ENCODE data around the gene KIAA1958. TPM values are rescaled to one million over a fixed set of nuclear protein-coding genes. Genes with fewer than 3 reads are reported as not detected.

Gene KIAA1958
- total RNA-seq, 4 donors from 2014 or later, result 5.7 to 11.1 (median 6.8) TPM

- H3K4me3 ChIP-seq (ENCODE audit: low read depth, poor library complexity, severe bottlenecking), result no peak overlapping the region
- TF ChIP-seq POLR2A (IDR thresholded peaks at IDR 0.05) (no peak), CTCF (IDR thresholded peaks at IDR 0.05) (no peak)
- WGBS, 2 donors, result 83 to 90% methylated on average over 1 of the region's 1 CpG
- intact Hi-C loops (cut with DNase I; ENCODE audit: low total_unique reads), result no loop called here
- no peak for DNase-seq (ENCODE audit: low spot score in 2 of 2)
These were observed 118.9 kb downstream of the KIAA1958 start for GRCh38 chr9:112605518-112605917.

- intact Hi-C loops (cut with DNase I; ENCODE audit: low total_unique reads), result no loop called here
- 89 to 97% methylated on average over 2 of the region's 2 CpGs for WGBS, 2 donors
- DNase-seq (ENCODE audit: low spot score in 2 of 2), result no peak
These were observed 119.5 kb downstream of the KIAA1958 start for GRCh38 chr9:112605963-112606699.

GRCh38 chr9:112608851-112609250, 122.2 kb downstream of the KIAA1958 start:
- WGBS, 2 donors, result 98 to 100% methylated on average over 1 of the region's 1 CpG
- no peak for TF ChIP-seq CTCF (IDR thresholded peaks at IDR 0.05)
- TF ChIP-seq POLR2A (IDR thresholded peaks at IDR 0.05), result no peak
- intact Hi-C loops (cut with DNase I; ENCODE audit: low total_unique reads), result no loop called here
- H3K4me3 ChIP-seq (ENCODE audit: low read depth, poor library complexity, severe bottlenecking), result no peak overlapping the region
- no peak for DNase-seq (ENCODE audit: low spot score in 2 of 2)

More at GRCh38 chr9:112605963-112606699, 119.5 kb downstream of the KIAA1958 start:
- no peak for TF ChIP-seq POLR2A (IDR thresholded peaks at IDR 0.05)
- no peak for TF ChIP-seq CTCF (IDR thresholded peaks at IDR 0.05)
- H3K4me3 ChIP-seq (ENCODE audit: low read depth, poor library complexity, severe bottlenecking), result no peak overlapping the region

- TF ChIP-seq POLR2A (IDR thresholded peaks at IDR 0.05) (no peak), CTCF (IDR thresholded peaks at IDR 0.05) (no peak)
- no peak for DNase-seq (ENCODE audit: low spot score in 2 of 2)
- 43 to 75% methylated on average over 2 of the region's 2 CpGs for WGBS, 2 donors
- intact Hi-C loops (cut with DNase I; ENCODE audit: low total_unique reads), result no loop called here
- no peak overlapping the region for H3K4me3 ChIP-seq (ENCODE audit: low read depth, poor library complexity, severe bottlenecking)
These were observed 129.1 kb downstream of the KIAA1958 start for GRCh38 chr9:112615584-112616266.

- 91 to 94% methylated on average over 8 of the region's 8 CpGs for WGBS, 2 donors
- intact Hi-C loops (cut with DNase I; ENCODE audit: low total_unique reads), result no loop called here
- TF ChIP-seq CTCF (IDR thresholded peaks at IDR 0.05) (no peak), POLR2A (IDR thresholded peaks at IDR 0.05) (no peak)
- no peak overlapping the region for H3K4me3 ChIP-seq (ENCODE audit: low read depth, poor library complexity, severe bottlenecking)
- no peak for DNase-seq (ENCODE audit: low spot score in 2 of 2)
These were observed 130.7 kb downstream of the KIAA1958 start for GRCh38 chr9:112617371-112617770.

All from lower leg skin (tissue), 4 donors.